GM19395 (cell line): ENCODE measurements around the gene TTC39A.

Source experiments
- ATAC-seq: cut with Tn5 transposase; IDR thresholded peaks from one replicate; pipeline ENCODE4 v1.9.1; 2021; ENCODE audit warnings: mild to moderate bottlenecking, moderate library complexity; ENCODE audit not compliant: unreplicated experiment

Gene TTC39A

GRCh38 chr1:51316113-51316845, 14.1 kb downstream of the TTC39A start:
- no peak for ATAC-seq

- no peak for ATAC-seq
These were observed 15.4 kb downstream of the TTC39A start for GRCh38 chr1:51314974-51315373.

- no peak for ATAC-seq
These were observed 16.2 kb downstream of the TTC39A start for GRCh38 chr1:51313961-51314777.

DNA sequence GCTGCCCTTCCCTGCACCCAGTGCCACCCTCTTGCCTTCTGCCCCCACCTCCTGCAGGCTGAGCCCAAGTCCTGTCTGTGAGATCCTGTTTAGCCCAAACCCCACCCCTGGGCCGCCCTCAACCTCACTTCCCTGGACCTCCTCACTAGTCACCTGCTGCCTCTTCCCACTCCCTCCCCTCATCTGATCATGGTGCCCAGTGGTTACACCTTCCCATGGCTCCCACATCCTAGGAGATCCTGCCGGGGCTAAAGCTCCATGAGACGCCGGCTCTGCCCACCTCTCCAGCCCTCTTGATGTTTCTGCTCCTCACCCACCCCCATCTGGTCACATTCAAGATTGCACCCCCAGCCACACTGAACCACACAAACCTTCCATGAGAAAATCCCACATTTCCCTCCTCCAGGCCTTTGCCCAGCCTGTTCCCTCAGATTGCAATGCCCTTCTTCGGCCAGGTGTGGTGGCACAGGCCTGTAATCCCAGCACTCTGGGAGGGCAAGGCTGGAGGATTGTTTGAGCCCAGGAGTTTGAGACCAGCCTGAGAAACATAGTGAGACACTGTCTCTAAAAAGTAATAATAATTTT, 17.0 kb downstream of the TTC39A start:
- ATAC-seq: no peak

DNA sequence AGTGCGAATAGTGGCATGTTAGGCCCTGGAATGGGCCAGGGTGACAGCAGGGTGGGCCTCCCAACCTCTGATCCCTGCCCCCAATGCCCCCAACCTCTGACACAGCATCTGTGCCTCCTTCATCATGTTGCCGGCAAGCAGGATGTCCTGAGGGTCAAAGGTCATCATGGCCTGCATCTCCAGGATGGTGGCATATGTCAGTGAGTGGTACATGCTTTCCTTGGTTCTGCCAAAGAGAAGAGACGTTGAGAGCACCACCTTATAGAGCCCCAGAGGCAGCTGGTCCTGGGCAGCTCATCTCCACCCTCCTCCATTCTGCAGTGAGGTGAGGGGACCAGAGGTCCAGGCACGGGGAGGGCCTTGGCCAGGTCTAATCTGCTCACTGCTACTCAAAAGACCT, 17.6 kb downstream of the TTC39A start:
- ATAC-seq: no peak

DNA sequence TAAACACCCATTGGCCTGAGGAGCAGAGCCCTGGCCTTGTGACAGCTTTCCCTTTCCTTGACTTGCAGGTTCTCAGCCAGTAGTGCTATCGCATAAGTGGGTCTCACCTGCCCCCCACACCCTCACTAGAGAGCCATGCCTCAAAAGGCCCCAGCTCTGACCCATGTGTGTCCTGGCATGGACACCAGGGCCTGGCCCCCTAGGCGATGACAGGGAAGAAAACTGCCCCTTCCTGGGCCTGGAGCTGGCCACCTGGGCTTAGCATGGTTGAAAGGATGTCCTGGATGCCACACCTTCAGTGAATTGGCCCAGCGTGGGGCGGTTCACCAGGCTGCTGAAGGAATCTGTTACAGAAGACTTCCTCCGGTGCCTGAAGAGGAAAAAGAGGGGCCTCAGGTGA, 18.5 kb downstream of the TTC39A start:
- no peak for ATAC-seq

DNA sequence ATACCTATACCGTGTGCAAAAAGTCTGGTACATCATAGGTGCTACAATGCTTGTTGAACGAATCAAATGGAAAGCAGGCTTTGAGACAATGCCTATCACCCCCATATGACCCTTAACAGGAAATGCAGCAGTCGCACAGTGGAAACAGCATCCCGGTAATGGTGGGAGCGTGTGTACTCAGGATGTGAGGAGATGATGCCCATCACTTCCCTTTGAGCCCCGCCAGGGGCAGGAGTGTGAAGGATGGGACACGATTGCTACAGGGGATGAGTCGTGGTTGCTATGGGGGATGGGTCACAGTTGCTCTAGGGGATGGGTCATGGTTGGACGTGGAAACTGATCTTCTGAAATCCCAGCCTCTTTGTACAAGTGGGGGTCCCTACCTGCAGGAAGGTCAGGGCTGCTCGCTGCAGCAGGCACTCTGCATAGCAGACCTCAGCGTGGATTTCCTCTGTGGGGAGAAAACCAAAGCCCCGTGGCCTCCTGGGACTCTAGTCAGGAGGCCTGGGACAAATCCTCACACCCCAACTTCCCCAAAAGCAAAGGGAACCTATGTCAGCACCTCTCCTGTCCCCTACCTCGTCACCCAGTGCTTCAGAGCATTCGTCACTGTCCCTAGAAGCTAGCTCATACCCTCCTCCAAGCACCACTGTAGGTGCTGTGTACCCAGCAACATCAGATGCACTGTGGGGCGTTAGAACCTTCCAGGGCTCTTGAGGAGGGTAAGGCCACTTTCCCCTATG, 19.3 kb downstream of the TTC39A start:
- ATAC-seq: no peak

DNA sequence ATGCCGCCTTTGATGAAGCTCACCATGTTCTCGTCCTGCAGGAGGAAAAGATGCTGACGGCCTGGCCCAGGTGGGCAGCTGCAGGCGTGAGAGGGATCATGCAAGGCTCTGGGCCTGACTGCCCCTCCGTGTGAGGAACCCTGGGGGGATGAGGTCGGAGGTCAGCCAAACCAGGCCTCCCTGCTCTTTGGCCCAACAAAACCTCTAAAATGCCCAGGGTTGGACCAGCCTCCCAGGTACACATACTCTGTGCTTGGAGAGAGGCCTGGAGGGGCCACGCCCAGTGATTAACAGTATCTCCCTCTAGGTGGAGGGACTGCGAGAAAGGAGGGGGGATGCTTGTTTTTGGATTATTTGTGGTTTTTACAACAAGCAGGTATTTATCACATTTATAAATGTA, 21.1 kb downstream of the TTC39A start:
- ATAC-seq: no peak

DNA sequence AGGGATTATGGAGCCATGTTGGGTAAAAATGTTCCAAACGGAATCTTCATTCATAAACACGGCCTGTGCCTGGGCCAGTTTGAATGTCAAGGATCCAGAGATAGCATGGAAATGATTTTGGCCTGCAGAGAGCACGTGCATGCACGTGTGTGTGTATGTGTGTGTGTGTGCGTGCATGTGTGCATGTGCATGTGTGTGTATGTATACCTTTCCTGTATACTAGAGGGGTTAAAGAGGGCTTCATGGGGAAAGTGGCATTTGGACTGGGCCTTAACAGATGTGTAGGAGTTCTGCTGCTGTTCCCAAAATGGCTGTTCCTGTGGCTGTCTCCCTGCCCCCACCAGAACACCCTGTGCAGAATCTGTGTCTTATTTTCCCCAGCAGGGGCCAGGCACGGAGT, 21.7 kb downstream of the TTC39A start:
- no peak for ATAC-seq

DNA sequence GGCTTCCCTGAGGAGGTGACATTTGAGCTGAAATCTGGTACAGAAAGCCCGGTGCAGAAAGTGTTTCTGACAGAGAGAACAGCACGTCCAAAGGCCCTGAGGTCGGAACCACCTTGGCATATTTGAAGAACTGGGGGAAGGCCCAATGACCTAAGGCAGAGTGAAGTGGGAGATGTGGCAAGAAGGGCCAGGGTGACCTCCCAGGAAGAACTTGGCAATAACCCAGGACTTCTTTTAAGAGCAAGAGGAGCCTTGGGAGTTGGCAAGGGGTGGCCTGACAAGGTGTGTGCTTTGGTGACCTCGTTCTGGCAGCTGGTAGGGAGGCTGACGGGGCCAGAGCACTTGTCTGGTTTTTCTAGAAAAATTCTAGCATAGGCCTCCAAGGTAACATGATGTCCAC, 23.4 kb downstream of the TTC39A start:
- ATAC-seq: no peak

DNA sequence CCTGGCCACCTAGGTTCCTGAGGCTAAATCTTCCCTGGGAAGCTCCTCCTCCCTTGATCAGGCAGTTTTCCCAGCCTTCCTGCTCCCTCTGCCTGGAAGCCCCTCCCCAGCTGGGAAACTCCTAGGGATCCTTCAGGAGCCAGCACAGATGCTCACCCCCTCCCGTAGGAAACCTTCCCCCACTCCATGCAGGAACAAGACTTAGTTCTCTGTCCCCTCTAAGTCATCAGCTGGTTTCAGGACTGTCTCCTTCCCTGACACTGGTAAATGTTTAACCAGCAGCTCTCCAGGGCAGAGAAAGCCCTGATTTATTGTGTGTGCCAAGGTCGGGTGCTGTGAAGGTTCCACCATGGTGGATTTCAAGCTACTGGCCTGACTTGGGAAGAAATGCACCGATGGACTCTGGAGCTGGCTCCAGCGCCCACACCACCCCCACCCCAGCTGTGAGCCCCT, 25.0 kb downstream of the TTC39A start:
- no peak for ATAC-seq

GRCh38 chr1:51304360-51304759, 26.0 kb downstream of the TTC39A start:
- ATAC-seq: no peak

DNA sequence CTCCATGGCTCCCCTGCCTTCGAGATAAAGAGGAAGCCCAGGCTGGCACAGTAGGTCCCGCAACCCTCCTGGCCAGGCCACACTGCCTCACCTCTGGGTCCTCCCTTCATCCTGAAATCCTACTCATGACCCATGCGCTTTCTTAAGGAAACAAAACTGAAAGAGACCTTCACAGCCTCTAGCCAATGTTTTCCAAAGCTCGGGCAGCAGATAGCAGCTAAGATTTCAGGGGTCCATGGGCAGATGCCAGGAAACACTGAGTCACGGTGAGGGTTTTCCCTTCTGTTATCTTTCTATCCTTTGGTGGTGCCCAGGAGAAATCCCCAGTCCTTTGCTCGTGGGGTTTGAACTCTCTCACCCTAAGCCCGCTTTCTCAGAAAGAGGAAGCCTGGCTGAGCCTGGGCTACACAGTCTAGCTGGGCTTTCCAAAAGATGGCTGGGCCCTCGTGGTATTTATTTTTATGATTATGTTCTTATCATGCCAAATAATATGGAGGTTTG, 26.6 kb downstream of the TTC39A start:
- ATAC-seq: no peak

GRCh38 chr1:51303315-51303714, 27.0 kb downstream of the TTC39A start:
- no peak for ATAC-seq

GRCh38 chr1:51302746-51303145, 27.6 kb downstream of the TTC39A start:
- no peak for ATAC-seq

DNA sequence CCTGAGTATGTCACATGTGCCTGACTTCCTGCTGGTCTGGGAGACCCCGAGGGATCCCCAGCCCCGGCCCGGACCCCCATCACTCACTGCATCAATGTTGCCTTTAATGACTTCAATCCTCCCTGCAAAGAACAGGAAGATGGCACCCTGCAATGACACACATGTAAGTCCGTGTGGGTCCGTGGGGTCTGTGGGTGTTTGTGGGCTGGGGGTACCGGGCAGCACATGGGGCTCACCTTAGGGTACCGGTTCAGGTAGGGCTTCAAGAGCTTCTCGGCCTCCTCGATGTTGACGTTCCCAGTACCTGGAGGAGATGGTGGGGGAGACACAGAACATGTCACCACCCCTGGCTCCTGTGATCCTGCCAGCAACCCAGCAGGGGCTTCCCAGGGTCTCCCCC, 28.1 kb downstream of the TTC39A start:
- ATAC-seq: no peak

- ATAC-seq: no peak
These were observed 28.6 kb downstream of the TTC39A start for GRCh38 chr1:51301844-51302162.

- peak; percentile 43 for ATAC-seq
These were observed 29.1 kb downstream of the TTC39A start for GRCh38 chr1:51301152-51301843.

- ATAC-seq: no peak
These were observed 30.2 kb downstream of the TTC39A start for GRCh38 chr1:51299981-51300670.
